Panc1 (cell line): Measurements from ENCODE around the gene CNGA3. TPM values are rescaled to one million over a fixed set of nuclear protein-coding genes. Genes with fewer than 3 reads are reported as not detected.

ENCODE experiments used
- ATAC-seq: fragments of 200-7000 bp; cut with Tn5 transposase; 2 replicates; pipeline ENCODE4 v1.9.1; 2020; ENCODE audit warnings: mild to moderate bottlenecking, moderate library complexity
- BruUV-seq: library from RNA; stranded (reverse); fragments of 400-500 nt; replicated peaks from 2 replicates; lab custom pipeline; 2021; lab: Mats Ljungman, UMichigan
- CTCF ChIA-PET: fragments of 300-600 bp; sonication (Branson Sonifier 250); formaldehyde crosslinking; loops from one replicate; lab custom pipeline; 2022; ENCODE audit warnings: antibody characterized with exemption; lab: Charles Lee
- POLR2A ChIA-PET: fragments of 300-600 bp; sonication (Branson Sonifier 250); formaldehyde crosslinking; loops from one replicate; lab custom pipeline; 2022; ENCODE audit warnings: antibody characterized with exemption; lab: Charles Lee
- DNase-seq: peaks from one replicate; pipeline ENCODE4 v3.0.0-alpha.2; 2010; ENCODE audit warnings: low read depth, low spot score
- H3K27ac ChIP-seq: 2 replicates; pipeline ENCODE4 v1.5.1; 2011; ENCODE audit warnings: mild to moderate bottlenecking, low read length, inconsistent platforms
- H3K27me3 ChIP-seq: fragments of 200-500 bp; sonication (Bioruptor generic); 2 replicates; pipeline ENCODE4 v1.6.0; 2014; ENCODE audit warnings: low read length, inconsistent platforms; ENCODE audit not compliant: control insufficient read depth, insufficient read depth
- H3K36me3 ChIP-seq: fragments of 200-500 bp; sonication (Bioruptor generic); 2 replicates; pipeline ENCODE4 v1.5.1; 2014; ENCODE audit warnings: inconsistent platforms, mild to moderate bottlenecking, low read length, moderate library complexity; ENCODE audit not compliant: control insufficient read depth, insufficient read depth
- H3K4me1 ChIP-seq: 2 replicates; pipeline ENCODE4 v1.5.1; 2011; ENCODE audit warnings: inconsistent platforms, mild to moderate bottlenecking, low read length, moderate library complexity; ENCODE audit not compliant: control insufficient read depth, insufficient read depth
- H3K4me3 ChIP-seq, 2 experiments: 2 replicates each; pipeline ENCODE4 v1.5.1; 2011 to 2012; ENCODE audit warnings: low read depth in 2 of 2, low read length in 2 of 2, mild to moderate bottlenecking in 2 of 2, inconsistent platforms in 1 of 2, moderate library complexity in 1 of 2
- H3K9me3 ChIP-seq: fragments of 200-500 bp; sonication (Bioruptor generic); 2 replicates; pipeline ENCODE4 v1.5.1; 2014; ENCODE audit warnings: low read depth, mild to moderate bottlenecking, inconsistent platforms, low read length, moderate library complexity; ENCODE audit not compliant: control insufficient read depth, insufficient read depth
- CTCF ChIP-seq: fragments of 450-650 bp; IDR thresholded peaks from 2 replicates; pipeline ENCODE4 v1.5.1; 2017; ENCODE audit warnings: mild to moderate bottlenecking
- POLR2AphosphoS5 ChIP-seq: IDR thresholded peaks from 2 replicates; pipeline ENCODE4 v1.6.1; 2012; ENCODE audit warnings: mild to moderate bottlenecking, low read depth, low read length, moderate library complexity
- REST ChIP-seq, 2 experiments: IDR thresholded peaks; 2 replicates each; pipeline ENCODE4 v1.6.1; 2011 to 2012; ENCODE audit warnings: low read depth in 2 of 2, control low read depth in 1 of 2, low read length in 1 of 2, mild to moderate bottlenecking in 1 of 2, moderate library complexity in 1 of 2; ENCODE audit not compliant: insufficient read depth in 1 of 2
- SIN3A ChIP-seq: IDR thresholded peaks from 2 replicates; pipeline ENCODE4 v1.6.1; 2012; ENCODE audit warnings: low read depth, mild to moderate bottlenecking, low read length, moderate library complexity, borderline replicate concordance; ENCODE audit not compliant: insufficient read depth
- TCF7L2 ChIP-seq: IDR thresholded peaks from 2 replicates; pipeline ENCODE4 v1.6.1; 2011; ENCODE audit warnings: mild to moderate bottlenecking, low read depth, low read length, inconsistent platforms
- in situ Hi-C: cut with HindIII; loops from 2 replicates; pipeline ENCODE4 v1.10.0; 2016; ENCODE audit warnings: low sequenced_read_pairs, low pct_unique_long_range_greater_than_20kb
- intact Hi-C: fragments of 100-400 bp; cut with micrococcal nuclease; formaldehyde crosslinking; loops from one replicate; pipeline ENCODE4 v1.10.0; 2022; ENCODE audit not compliant: unreplicated experiment
- total RNA-seq: library from RNA; stranded (reverse); gene quantifications from one replicate; pipeline ENCODE4 v1.2.1, GENCODE V29; 2021; ENCODE audit not compliant: unreplicated experiment

CNGA3 gene
- total RNA-seq, 1 experiment from 2014 or later: not detected

- POLR2A ChIA-PET: no interaction called here
- peaks cover 6% of the 10 kb centered on the region for H3K4me1 ChIP-seq
- TF ChIP-seq CTCF: no peak
- TF ChIP-seq SIN3A: no peak
- TF ChIP-seq POLR2AphosphoS5: no peak
- TF ChIP-seq TCF7L2: peak; percentile 74
- TF ChIP-seq REST (IDR thresholded peaks at IDR 0.05; ENCODE audit: insufficient read depth in 1 of 2, low read depth in 2 of 2, low read length in 1 of 2): no peak
- intact Hi-C loops (no loop called here), in situ Hi-C loops (no loop called here)
- H3K4me3 ChIP-seq: no peak overlapping the region
- CTCF ChIA-PET: no interaction called here
- no peaks in the 10 kb centered on the region for H3K36me3 ChIP-seq
- BruUV-seq: no TSS peak
- H3K9me3 ChIP-seq: no peaks in the 10 kb centered on the region
- H3K27me3 ChIP-seq: peaks cover 6% of the 10 kb centered on the region; the same call in 1 of the 2 replicates
- peak; percentile 68 for ATAC-seq
- no peak overlapping the region for H3K27ac ChIP-seq
- no peak for DNase-seq
Observed at GRCh38 chr2:98356729-98357128, 10.5 kb downstream of the CNGA3 start.

DNA sequence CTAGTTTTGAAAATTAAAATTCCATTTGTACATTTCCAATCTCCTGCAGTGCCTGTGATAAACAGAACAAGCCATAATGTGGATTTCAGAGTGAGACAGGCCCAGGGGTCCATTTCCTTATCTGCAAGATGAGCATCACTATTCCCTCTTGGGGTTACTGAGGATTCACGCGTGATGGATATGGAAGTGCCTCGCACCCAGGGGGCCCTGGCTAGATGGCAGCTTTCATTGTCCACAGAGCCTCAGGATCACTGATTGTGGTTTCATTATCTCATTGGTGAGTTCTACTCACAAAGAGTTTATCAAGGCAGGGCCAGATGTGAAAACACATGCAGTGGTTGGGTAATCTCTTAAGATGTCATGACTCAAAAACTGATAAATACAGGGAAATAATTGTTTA, 11.6 kb downstream of the CNGA3 start:
- DNase-seq: no peak
- TF ChIP-seq CTCF (no peak), REST (IDR thresholded peaks at IDR 0.05; ENCODE audit: insufficient read depth in 1 of 2, low read depth in 2 of 2, low read length in 1 of 2) (no peak), POLR2AphosphoS5 (no peak), TCF7L2 (no peak), SIN3A (no peak)
- in situ Hi-C loops (no loop called here), intact Hi-C loops (no loop called here)
- H3K9me3 ChIP-seq: no peaks in the 10 kb centered on the region
- peaks cover 6% of the 10 kb centered on the region for H3K4me1 ChIP-seq
- peaks cover 6% of the 10 kb centered on the region; the same call in 1 of the 2 replicates for H3K27me3 ChIP-seq
- no peak overlapping the region for H3K4me3 ChIP-seq
- CTCF ChIA-PET: no interaction called here
- H3K27ac ChIP-seq: no peak overlapping the region
- no peak for ATAC-seq
- POLR2A ChIA-PET: no interaction called here
- no TSS peak for BruUV-seq
- H3K36me3 ChIP-seq: no peaks in the 10 kb centered on the region
